DOHH2 (cell line): ENCODE results near the gene TRIAP1.

ENCODE experiments used
- H3F3A ChIP-seq: fragments of 200-600 bp; sonication (generic), shearing (Covaris generic); 2 replicates; pipeline ENCODE4 v1.6.0; 2016; ENCODE audit warnings: antibody characterized with exemption, mild to moderate bottlenecking; ENCODE audit not compliant: control insufficient read depth, insufficient read depth
- H3K27ac ChIP-seq: fragments of 200-600 bp; sonication (generic); 2 replicates; pipeline ENCODE4 v1.5.1; 2014; ENCODE audit warnings: low read depth, mild to moderate bottlenecking, low read length, moderate library complexity
- H3K27me3 ChIP-seq: fragments of 200-600 bp; sonication (generic); 2 replicates; pipeline ENCODE4 v1.6.1; 2014; ENCODE audit warnings: mild to moderate bottlenecking, low read length, mixed read lengths; ENCODE audit not compliant: control insufficient read depth
- H3K36me3 ChIP-seq: fragments of 200-600 bp; sonication (generic); 2 replicates; pipeline ENCODE4 v1.6.1; 2014; ENCODE audit warnings: mild to moderate bottlenecking, low read length, moderate library complexity, mixed read lengths; ENCODE audit not compliant: control insufficient read depth
- H3K4me1 ChIP-seq: fragments of 200-600 bp; sonication (generic); 2 replicates; pipeline ENCODE4 v1.6.1; 2014; ENCODE audit warnings: mild to moderate bottlenecking, low read length, mixed read lengths; ENCODE audit not compliant: control insufficient read depth
- H3K4me2 ChIP-seq: fragments of 200-600 bp; sonication (generic); 2 replicates; pipeline ENCODE4 v1.6.0; 2014; ENCODE audit warnings: mild to moderate bottlenecking, low read length, moderate library complexity
- H3K4me3 ChIP-seq: fragments of 200-600 bp; sonication (generic); 2 replicates; pipeline ENCODE4 v1.5.1; 2014; ENCODE audit warnings: mild to moderate bottlenecking, low read length, mixed read lengths
- H3K79me2 ChIP-seq: fragments of 200-600 bp; sonication (generic); 2 replicates; pipeline ENCODE4 v1.6.1; 2014; ENCODE audit warnings: mild to moderate bottlenecking, low read length, mixed read lengths; ENCODE audit not compliant: control insufficient read depth
- H3K9me2 ChIP-seq: fragments of 200-600 bp; sonication (generic); replicated peaks from 2 replicates; pipeline ENCODE4 v1.6.1; 2014; ENCODE audit warnings: mild to moderate bottlenecking, low read length, mixed read lengths; ENCODE audit not compliant: control insufficient read depth
- H3K9me3 ChIP-seq: fragments of 200-600 bp; sonication (generic); 2 replicates; pipeline ENCODE4 v1.6.1; 2014; ENCODE audit warnings: antibody characterized with exemption, low read length, mixed read lengths; ENCODE audit not compliant: control insufficient read depth, insufficient read depth
- H4K20me1 ChIP-seq: fragments of 200-600 bp; sonication (generic); 2 replicates; pipeline ENCODE4 v1.6.0; 2014; ENCODE audit warnings: low read depth, mild to moderate bottlenecking, antibody characterized with exemption, low read length, moderate library complexity; ENCODE audit not compliant: control insufficient read depth, insufficient read depth
- EZH2phosphoT487 ChIP-seq: fragments of 200-600 bp; sonication (generic); IDR thresholded peaks from 2 replicates; pipeline ENCODE4 v1.6.1; 2017; ENCODE audit warnings: borderline replicate concordance, mild to moderate bottlenecking, antibody characterized with exemption, low read length, moderate library complexity, mixed read lengths
- TF ChIP-seq, protein P1 (sequence below): fragments of 200-600 bp; sonication (generic); IDR thresholded peaks from one replicate; pipeline ENCODE4 v1.5.1; 2014; ENCODE audit warnings: antibody characterized with exemption, mild to moderate bottlenecking, low read depth, low read length; ENCODE audit not compliant: poor library complexity, severe bottlenecking

TRIAP1 gene

DNA sequence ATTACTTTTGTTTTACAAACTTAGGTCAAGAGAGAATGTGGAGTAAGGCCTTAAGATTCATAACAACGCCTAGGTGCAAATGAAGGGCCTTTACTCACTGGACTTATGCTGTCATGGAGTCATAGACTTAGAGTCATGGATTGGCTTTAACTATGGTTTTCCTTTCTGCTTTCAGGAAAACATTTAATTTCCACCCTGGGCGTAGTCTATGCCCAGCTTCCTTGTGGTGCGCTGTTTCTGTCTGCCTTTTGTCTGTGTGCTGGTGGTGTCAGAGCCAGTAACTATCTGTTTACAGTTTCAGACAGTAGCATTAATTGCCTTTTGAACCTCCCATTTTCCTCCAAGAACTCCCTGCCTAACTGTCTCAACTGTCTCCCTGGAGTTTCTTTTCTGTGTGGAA lies 40.1 kb downstream of the TRIAP1 start:
- no peak overlapping the region for H3K27ac ChIP-seq
- H3K36me3 ChIP-seq, result no peaks in the 10 kb centered on the region
- H3K27me3 ChIP-seq, result no peaks in the 10 kb centered on the region
- no peaks in the 10 kb centered on the region for H3K9me2 ChIP-seq
- no peak overlapping the region for H3K4me2 ChIP-seq
- no peaks in the 10 kb centered on the region for H3F3A ChIP-seq
- no peak overlapping the region for H3K4me3 ChIP-seq
- no peaks in the 10 kb centered on the region for H3K79me2 ChIP-seq
- H3K4me1 ChIP-seq, result no peaks in the 10 kb centered on the region
- no peak for TF ChIP-seq EZH2phosphoT487
- TF ChIP-seq, protein P1, sequence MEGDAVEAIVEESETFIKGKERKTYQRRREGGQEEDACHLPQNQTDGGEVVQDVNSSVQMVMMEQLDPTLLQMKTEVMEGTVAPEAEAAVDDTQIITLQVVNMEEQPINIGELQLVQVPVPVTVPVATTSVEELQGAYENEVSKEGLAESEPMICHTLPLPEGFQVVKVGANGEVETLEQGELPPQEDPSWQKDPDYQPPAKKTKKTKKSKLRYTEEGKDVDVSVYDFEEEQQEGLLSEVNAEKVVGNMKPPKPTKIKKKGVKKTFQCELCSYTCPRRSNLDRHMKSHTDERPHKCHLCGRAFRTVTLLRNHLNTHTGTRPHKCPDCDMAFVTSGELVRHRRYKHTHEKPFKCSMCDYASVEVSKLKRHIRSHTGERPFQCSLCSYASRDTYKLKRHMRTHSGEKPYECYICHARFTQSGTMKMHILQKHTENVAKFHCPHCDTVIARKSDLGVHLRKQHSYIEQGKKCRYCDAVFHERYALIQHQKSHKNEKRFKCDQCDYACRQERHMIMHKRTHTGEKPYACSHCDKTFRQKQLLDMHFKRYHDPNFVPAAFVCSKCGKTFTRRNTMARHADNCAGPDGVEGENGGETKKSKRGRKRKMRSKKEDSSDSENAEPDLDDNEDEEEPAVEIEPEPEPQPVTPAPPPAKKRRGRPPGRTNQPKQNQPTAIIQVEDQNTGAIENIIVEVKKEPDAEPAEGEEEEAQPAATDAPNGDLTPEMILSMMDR, result no peak
- H4K20me1 ChIP-seq, result no peaks in the 10 kb centered on the region
- no peaks in the 10 kb centered on the region for H3K9me3 ChIP-seq

DNA sequence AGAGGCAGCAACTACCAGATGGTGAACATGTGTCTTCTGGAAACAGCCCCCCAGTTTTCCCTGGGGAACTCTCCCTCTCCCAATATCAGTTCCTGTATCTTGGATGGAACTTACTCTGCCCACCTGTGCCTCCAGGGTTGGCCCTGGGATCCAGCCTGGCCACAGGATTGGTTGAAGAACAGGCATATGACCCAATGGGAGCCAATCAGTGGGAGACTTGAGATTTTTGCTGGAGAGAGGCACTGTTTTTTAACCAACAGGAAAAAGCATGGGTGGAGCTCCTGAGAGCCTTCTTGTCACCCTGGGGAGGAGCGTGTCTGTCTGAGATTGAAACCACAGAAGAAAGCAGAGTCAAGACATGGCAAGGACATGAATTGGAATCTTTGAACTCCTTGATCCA lies 41.9 kb downstream of the TRIAP1 start:
- TF ChIP-seq, protein P1, result no peak
- no peak for TF ChIP-seq EZH2phosphoT487
- Histone ChIP-seq H3F3A (no peaks in the 10 kb centered on the region), H3K36me3 (no peaks in the 10 kb centered on the region)

DNA sequence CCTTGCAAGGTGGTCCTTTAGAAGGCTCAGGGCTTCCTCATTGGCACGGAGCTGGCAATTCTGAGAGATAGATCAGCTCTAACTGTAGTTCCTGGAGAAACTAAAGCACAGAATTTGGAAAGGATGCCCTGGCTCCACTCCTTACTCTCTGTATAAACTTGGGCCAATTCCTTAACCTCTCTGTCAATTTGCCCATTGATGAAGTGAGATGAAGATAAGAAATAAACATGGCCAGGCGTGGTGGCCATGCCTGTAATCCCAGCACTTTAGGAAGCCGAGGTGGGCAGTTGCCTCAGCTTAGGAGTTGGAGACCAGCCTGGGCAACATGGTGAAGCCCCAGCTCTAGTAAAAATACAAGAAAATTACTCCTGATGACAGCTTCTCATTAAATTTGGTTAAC lies 42.3 kb downstream of the TRIAP1 start:
- H3F3A ChIP-seq, result no peaks in the 10 kb centered on the region

More for the DNA sequence above, 41.9 kb downstream of the TRIAP1 start:
- no peaks in the 10 kb centered on the region; the same call in 1 of the 2 replicates for H3K27me3 ChIP-seq
- no peak overlapping the region for H3K4me2 ChIP-seq
- H3K27ac ChIP-seq, result no peak overlapping the region
- no peaks in the 10 kb centered on the region for H3K9me2 ChIP-seq
- H3K4me1 ChIP-seq, result no peaks in the 10 kb centered on the region
- no peaks in the 10 kb centered on the region for H3K9me3 ChIP-seq
- no peaks in the 10 kb centered on the region for H4K20me1 ChIP-seq
- H3K4me3 ChIP-seq, result no peak overlapping the region
- no peaks in the 10 kb centered on the region for H3K79me2 ChIP-seq

More for the DNA sequence above, 42.3 kb downstream of the TRIAP1 start:
- no peaks in the 10 kb centered on the region for H3K9me2 ChIP-seq
- H3K4me1 ChIP-seq, result no peaks in the 10 kb centered on the region
- TF ChIP-seq, protein P1, result no peak
- no peak for TF ChIP-seq EZH2phosphoT487
- H3K4me2 ChIP-seq, result no peak overlapping the region
- no peaks in the 10 kb centered on the region for H3K79me2 ChIP-seq
- H3K4me3 ChIP-seq, result no peak overlapping the region
- no peak overlapping the region for H3K27ac ChIP-seq
- H3K27me3 ChIP-seq, result no peaks in the 10 kb centered on the region; the same call in 1 of the 2 replicates
- no peaks in the 10 kb centered on the region for H3K9me3 ChIP-seq
- H4K20me1 ChIP-seq, result no peaks in the 10 kb centered on the region
- no peaks in the 10 kb centered on the region for H3K36me3 ChIP-seq
